Activated T-cell treated with anti-CD3 and anti-CD28 coated beads, Interleukin-2, amount 50 U/mL, for 24 hours (primary cell): ENCODE data around the gene LRRC26.

Experiments used
- DNase-seq: peaks from one replicate; pipeline ENCODE4 v3.0.0-alpha.2; 2020
- H3K27ac Mint-ChIP-seq: 2 replicates; pipeline ENCODE4 v1.8.0; 2020; ENCODE audit warnings: mild to moderate bottlenecking, mixed read lengths
- H3K27me3 Mint-ChIP-seq: 2 replicates; pipeline ENCODE4 v1.8.0; 2020; ENCODE audit warnings: mixed read lengths
- H3K36me3 Mint-ChIP-seq: 2 replicates; pipeline ENCODE4 v1.8.0; 2020; ENCODE audit warnings: low read depth, mixed read lengths
- H3K4me1 Mint-ChIP-seq: 2 replicates; pipeline ENCODE4 v1.8.0; 2020; ENCODE audit warnings: low read depth, mixed read lengths
- H3K4me3 Mint-ChIP-seq: 2 replicates; pipeline ENCODE4 v1.8.0; 2020; ENCODE audit warnings: mild to moderate bottlenecking, moderate library complexity, mixed read lengths
- H3K9me3 Mint-ChIP-seq: 2 replicates; pipeline ENCODE4 v1.8.0; 2020; ENCODE audit warnings: mixed read lengths

LRRC26 gene

DNA sequence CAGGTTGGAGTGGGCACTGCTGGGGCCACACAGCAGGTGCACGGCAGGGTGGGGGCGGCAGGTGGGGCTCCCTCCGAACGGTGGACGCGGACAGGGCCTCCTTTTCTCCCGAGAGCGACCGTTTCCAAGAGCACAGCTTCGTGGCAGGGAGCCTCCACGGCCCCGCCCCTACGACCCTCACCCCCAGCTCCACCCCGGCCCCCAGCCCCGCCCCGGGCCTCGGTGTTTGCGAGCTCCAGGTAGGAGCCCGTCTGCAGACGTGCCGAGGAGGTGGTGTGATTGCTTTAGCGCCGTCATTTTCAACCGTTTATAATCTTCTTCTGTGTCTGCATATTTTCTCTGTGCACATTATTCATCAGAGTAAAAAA, 22.1 kb downstream of the LRRC26 start:
- peaks cover 22% of the 10 kb centered on the region for H3K27me3 Mint-ChIP-seq
- no peaks in the 10 kb centered on the region for H3K4me1 Mint-ChIP-seq
- H3K27ac Mint-ChIP-seq: no peak overlapping the region
- H3K4me3 Mint-ChIP-seq: no peak overlapping the region
- H3K9me3 Mint-ChIP-seq: no peaks in the 10 kb centered on the region
- no peaks in the 10 kb centered on the region for H3K36me3 Mint-ChIP-seq
- no peak for DNase-seq

GRCh38 chr9:137147091-137147792, 22.6 kb downstream of the LRRC26 start:
- Mint-ChIP-seq H3K36me3 (no peaks in the 10 kb centered on the region), H3K4me1 (no peaks in the 10 kb centered on the region), H3K27ac (no peak overlapping the region), H3K4me3 (no peak overlapping the region), H3K27me3 (peaks cover 25% of the 10 kb centered on the region), H3K9me3 (no peaks in the 10 kb centered on the region)
- no peak for DNase-seq

DNA sequence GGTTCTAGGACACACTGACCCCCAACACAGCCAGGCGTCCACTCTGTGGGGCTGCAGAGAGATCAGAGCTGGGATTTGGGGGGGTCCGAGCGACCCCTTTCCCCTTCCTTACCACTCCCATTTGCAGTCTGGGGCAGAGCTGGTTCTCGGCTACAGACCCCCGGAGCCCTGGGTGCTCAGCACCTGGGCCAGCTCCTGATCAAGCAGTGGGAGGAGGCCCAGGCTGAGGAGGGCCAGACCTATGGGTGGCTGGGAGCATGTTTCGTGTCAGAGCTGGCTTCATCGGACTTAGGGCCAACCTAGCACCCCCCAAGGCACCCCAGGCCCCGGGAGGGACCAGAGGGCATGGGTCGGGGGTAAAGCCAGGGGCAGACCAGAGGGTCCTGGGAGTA, 23.3 kb downstream of the LRRC26 start:
- H3K9me3 Mint-ChIP-seq: no peaks in the 10 kb centered on the region
- no peaks in the 10 kb centered on the region for H3K36me3 Mint-ChIP-seq
- peaks cover 32% of the 10 kb centered on the region for H3K27me3 Mint-ChIP-seq
- no peaks in the 10 kb centered on the region for H3K4me1 Mint-ChIP-seq
- H3K4me3 Mint-ChIP-seq: no peak overlapping the region
- H3K27ac Mint-ChIP-seq: no peak overlapping the region
- DNase-seq: no peak

DNA sequence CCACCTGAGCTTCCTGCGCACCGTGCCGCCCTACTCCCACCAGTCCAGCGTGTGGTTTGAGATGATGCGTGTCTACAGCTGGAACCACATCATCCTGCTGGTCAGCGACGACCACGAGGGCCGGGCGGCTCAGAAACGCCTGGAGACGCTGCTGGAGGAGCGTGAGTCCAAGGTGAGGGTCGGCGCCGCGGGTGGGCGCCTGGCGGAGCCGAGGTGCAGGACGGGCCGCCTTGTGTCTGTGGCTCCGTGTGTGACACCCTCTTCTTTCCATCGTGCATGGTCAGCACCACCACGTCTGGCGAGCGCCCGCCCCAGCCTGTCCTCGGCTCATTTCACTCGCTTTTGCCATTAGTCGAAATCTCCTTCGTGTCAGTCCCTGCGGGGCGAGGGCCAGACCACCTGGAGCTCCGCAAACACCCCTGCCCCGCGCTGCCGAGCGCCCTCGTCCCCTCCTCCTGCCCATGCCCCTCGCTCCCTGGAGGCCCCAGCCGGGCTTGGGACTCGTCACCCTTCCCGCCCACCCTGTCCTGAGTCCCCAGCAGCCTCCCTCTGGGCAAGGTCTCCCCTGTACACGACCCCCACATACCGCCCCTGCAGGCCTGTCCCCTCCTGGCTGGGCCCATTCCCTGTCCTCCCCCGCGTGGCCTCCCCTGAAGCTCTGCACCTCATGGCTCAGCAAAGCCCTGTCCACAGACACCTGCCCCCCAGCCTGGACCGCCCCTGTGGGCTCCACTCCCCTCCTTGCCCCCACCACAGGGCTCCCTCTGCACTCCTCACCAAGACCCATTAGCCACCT, 23.9 kb downstream of the LRRC26 start:
- H3K27ac Mint-ChIP-seq: no peak overlapping the region
- no peak for DNase-seq
- no peaks in the 10 kb centered on the region for H3K4me1 Mint-ChIP-seq
- H3K9me3 Mint-ChIP-seq: no peaks in the 10 kb centered on the region
- H3K27me3 Mint-ChIP-seq: peaks cover 38% of the 10 kb centered on the region
- no peak overlapping the region for H3K4me3 Mint-ChIP-seq
- H3K36me3 Mint-ChIP-seq: no peaks in the 10 kb centered on the region

- H3K27ac Mint-ChIP-seq: no peak overlapping the region
- H3K27me3 Mint-ChIP-seq: peaks cover 59% of the 10 kb centered on the region
- DNase-seq: no peak
- no peak overlapping the region for H3K4me3 Mint-ChIP-seq
- no peaks in the 10 kb centered on the region for H3K36me3 Mint-ChIP-seq
- no peaks in the 10 kb centered on the region for H3K9me3 Mint-ChIP-seq
- peaks cover 1% of the 10 kb centered on the region for H3K4me1 Mint-ChIP-seq
Observed at GRCh38 chr9:137143459-137143858, 26.4 kb downstream of the LRRC26 start.

DNA sequence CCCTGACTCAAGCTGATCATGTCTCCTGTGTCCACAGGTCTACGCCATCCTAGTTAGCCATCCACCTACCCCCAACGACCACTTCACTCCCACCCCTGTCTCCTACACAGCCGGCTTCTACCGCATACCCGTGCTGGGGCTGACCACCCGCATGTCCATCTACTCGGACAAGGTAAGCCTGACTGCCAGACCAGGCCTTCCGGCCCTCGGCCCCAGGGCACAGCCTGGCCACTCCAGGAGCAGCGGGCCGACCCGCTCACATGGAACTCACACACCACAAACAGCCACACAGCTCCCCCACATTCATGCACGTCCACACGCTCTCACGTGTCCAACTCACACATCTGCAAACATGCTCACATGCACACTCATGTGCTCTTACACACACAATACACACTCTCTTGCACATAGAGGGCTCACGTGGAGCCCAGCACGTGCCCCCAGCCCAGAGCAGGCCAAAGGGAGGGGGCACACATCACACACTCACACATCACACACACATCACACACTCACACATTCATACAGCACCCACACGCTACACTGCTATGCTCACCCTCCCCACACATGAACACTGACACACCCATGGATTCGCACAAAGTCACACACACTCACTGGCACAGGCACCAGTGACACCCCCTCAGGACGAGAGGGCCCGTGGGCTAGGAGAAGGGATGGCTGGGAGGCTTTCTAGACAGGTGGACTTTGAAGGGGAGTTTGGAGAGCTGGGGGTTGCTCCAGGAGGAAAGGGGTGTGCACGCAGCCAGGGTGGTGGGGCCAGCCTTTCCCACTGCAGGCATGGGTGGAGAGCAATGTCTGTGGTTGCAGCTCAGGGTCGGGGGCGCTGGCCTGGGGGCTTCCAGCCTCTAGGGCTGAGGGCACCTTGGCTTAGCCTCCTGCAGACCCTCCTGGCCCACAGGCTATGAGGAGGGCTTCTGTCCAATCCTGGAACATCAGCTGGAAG, 27.6 kb downstream of the LRRC26 start:
- DNase-seq: no peak
- Mint-ChIP-seq H3K4me1 (peaks cover 1% of the 10 kb centered on the region), H3K27ac (no peak overlapping the region), H3K4me3 (no peak overlapping the region), H3K36me3 (no peaks in the 10 kb centered on the region), H3K27me3 (peaks cover 66% of the 10 kb centered on the region), H3K9me3 (no peaks in the 10 kb centered on the region)

GRCh38 chr9:137141050-137141810, 28.6 kb downstream of the LRRC26 start:
- no peak for DNase-seq
- Mint-ChIP-seq H3K9me3 (no peaks in the 10 kb centered on the region), H3K27ac (no peak overlapping the region), H3K27me3 (peaks cover 68% of the 10 kb centered on the region), H3K4me3 (no peak overlapping the region), H3K36me3 (no peaks in the 10 kb centered on the region), H3K4me1 (peaks cover 1% of the 10 kb centered on the region)

DNA sequence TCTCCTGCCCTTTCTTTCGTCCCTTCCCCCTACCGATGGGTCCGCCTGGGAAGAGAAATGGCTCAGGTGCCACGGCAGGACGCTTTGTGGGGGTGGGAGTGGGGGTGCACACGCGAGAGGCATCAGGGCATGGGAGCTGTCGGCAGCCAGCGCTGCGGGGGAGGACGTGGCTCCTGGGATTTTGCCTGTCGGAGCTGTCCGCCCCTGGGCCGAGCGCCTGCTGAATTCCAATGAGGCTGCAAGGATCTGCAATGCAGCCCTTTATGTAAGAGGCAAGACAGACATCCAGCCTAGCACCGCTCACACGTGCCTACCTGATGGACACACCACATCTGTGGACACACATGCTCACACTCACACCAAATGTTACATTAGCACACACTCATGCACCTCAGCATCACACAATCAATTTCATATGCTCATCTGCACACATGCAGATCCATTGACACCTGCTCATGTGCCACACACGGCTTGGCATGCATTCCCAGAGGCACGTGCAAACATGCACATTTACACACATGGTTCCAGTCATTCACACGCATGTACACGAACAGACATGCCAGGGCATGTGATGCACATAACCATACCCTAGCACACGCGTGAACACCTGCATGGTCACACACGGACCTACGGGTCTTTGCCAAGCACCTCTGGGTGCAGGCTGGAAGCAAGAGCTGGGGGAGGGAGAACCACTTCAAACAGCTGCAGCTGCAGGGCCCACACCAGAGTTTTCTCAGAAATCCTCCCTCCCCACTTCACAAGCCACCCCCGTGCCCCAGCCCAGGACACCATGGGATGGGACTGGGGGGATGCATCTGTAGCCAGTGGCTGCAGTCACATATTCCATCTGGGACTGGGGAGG, 29.5 kb downstream of the LRRC26 start:
- DNase-seq: no peak
- no peaks in the 10 kb centered on the region for H3K9me3 Mint-ChIP-seq
- peaks cover 74% of the 10 kb centered on the region for H3K27me3 Mint-ChIP-seq
- H3K4me1 Mint-ChIP-seq: peaks cover 1% of the 10 kb centered on the region
- H3K27ac Mint-ChIP-seq: no peak overlapping the region
- H3K4me3 Mint-ChIP-seq: no peak overlapping the region
- no peaks in the 10 kb centered on the region for H3K36me3 Mint-ChIP-seq

GRCh38 chr9:137139468-137140150, 30.2 kb downstream of the LRRC26 start:
- Mint-ChIP-seq H3K4me3 (no peak overlapping the region), H3K27ac (no peak overlapping the region)

DNA sequence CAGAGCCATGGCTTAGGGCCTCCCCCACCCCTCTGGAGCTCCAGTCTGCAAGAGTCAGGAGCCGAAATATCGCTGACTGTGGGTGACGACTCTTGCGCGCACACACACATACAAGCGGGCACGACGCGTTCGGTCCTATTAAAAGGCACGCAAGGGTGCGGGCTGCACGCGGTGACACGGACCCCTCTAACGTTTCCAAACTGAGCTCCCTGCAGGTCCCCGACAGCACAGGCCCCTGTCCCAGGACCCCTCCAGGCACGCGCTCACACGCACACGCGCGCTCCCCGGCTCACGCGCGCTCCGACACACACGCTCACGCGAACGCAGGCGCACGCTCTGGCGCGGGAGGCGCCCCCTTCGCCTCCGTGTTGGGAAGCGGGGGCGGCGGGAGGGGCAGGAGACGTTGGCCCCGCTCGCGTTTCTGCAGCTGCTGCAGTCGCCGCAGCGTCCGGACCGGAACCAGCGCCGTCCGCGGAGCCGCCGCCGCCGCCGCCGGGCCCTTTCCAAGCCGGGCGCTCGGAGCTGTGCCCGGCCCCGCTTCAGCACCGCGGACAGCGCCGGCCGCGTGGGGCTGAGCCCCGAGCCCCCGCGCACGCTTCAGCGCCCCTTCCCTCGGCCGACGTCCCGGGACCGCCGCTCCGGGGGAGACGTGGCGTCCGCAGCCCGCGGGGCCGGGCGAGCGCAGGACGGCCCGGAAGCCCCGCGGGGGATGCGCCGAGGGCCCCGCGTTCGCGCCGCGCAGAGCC, 31.0 kb downstream of the LRRC26 start, which contains the start of gene GRIN1:
TSS of gene GRIN1 (plus strand) at position 433 of the 746 bp plus-strand sequence. CDS start 333 bp downstream, outside the sequence.
- Mint-ChIP-seq H3K9me3 (no peaks in the 10 kb centered on the region), H3K36me3 (no peaks in the 10 kb centered on the region), H3K27ac (no peak within 1 kb of the TSS), H3K27me3 (peaks cover 82% of the 10 kb centered on the region), H3K4me1 (peaks cover 1% of the 10 kb centered on the region), H3K4me3 (no peak within 1 kb of the TSS)
- peak; percentile 55 for DNase-seq

More at GRCh38 chr9:137139468-137140150, 30.2 kb downstream of the LRRC26 start:
- peaks cover 1% of the 10 kb centered on the region for H3K4me1 Mint-ChIP-seq
- H3K36me3 Mint-ChIP-seq: no peaks in the 10 kb centered on the region
- peaks cover 79% of the 10 kb centered on the region for H3K27me3 Mint-ChIP-seq
- H3K9me3 Mint-ChIP-seq: no peaks in the 10 kb centered on the region
- DNase-seq: no peak

GRCh38 chr9:137138058-137138721, 31.7 kb downstream of the LRRC26 start:
- Mint-ChIP-seq H3K9me3 (no peaks in the 10 kb centered on the region), H3K4me3 (no peak overlapping the region), H3K27me3 (peaks cover 78% of the 10 kb centered on the region), H3K27ac (no peak overlapping the region), H3K4me1 (peaks cover 1% of the 10 kb centered on the region), H3K36me3 (no peaks in the 10 kb centered on the region)
- no peak for DNase-seq
